GM18858 (cell line): ENCODE measurements around the gene RAB3C.
"Not testable (repeated sequence)": the region's sequence is repeated elsewhere in the genome, so short reads cannot be mapped to it uniquely, and the experiment has no call there.

Source experiments
- ATAC-seq: cut with Tn5 transposase; IDR thresholded peaks from one replicate; pipeline ENCODE4 v1.9.1; 2021; ENCODE audit not compliant: unreplicated experiment

RAB3C gene

DNA sequence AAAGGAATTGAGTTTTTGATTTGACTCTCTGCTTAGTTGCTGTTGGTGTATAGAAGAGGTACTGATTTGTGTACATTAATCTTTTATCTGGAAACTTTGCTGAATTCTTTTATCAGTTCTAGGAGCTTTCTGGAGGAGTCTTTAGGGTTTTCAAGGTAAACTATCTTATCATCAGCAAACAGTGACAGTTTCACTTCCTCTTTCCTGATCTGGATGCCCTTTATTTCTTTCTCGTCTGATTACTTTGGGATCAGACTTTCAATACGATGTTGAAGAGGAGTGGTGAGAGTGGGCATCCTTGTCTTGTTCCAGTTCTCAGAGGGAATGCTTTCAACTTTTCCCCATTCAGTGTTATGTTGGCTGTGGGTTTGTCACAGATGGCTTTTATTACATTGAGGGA lies 17.7 kb downstream of the RAB3C start:
- ATAC-seq = not testable (repeated sequence)

DNA sequence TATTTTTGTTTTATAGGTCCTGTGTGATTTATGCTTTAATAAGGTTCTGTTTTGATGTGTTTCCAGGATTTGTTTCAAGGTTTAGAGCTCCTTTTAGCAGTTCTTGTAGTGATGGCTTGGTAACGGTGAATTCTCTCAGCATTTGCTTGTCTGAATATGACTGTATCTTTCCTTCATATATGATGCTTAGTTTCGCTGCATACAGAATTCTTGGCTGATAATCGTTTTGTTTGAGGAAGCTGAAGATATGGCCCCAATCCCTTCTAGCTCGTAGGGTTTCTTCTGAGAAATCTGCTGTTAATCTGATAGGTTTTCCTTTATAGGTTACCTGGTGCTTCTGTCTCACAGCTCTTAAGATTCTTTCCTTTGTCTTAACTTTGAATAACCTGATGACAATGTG lies 20.0 kb downstream of the RAB3C start:
- ATAC-seq = not testable (repeated sequence)

- ATAC-seq = no peak
Observed at GRCh38 chr5:58606064-58606463, 23.2 kb downstream of the RAB3C start.

- no peak for ATAC-seq
Observed at GRCh38 chr5:58615972-58616371, 33.1 kb downstream of the RAB3C start.

- ATAC-seq = no peak
Observed at GRCh38 chr5:58617241-58617640, 34.4 kb downstream of the RAB3C start.

DNA sequence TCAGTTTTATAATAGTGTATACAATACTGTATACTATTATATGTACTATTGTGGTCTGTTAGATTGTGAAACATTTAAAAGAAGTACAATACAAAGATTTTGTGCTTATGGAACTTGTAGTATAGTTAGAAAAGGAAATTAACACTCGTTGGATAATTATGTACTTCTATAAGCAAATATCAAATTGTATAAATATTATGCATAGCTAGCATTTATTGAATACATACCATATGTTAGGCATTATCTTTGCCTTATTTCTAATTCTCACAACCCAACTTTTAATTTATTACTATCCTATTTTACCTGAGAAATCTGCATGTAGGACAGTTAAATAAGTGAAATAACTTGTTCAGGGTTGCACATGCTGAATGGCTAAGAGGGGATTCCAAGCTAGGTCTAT lies 37.5 kb downstream of the RAB3C start:
- no peak for ATAC-seq

GRCh38 chr5:58622936-58623871 lies 40.3 kb downstream of the RAB3C start:
- no peak for ATAC-seq

DNA sequence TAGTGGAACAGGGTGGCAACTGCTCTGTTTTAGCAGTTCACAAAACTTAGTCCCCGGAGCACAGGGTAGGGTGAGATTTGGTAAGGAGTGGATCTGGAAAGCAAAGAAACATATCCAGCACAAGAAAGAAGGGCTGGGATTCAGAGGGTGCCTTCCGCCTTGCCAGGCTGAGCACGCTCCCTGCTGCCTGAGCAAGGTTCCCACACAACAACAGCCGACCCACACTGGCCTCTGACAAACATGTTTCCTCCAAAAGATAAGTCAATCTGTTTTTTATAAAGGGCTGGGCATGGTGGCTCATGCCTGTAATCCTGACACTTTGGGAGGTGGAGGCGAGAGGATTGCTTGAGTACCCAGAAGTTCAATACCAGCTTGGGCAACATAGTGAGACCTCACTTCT lies 45.8 kb downstream of the RAB3C start:
- no peak for ATAC-seq

GRCh38 chr5:58629271-58630159 lies 46.6 kb downstream of the RAB3C start:
- ATAC-seq = no peak

- ATAC-seq = no peak
Observed at GRCh38 chr5:58631895-58632294, 49.0 kb downstream of the RAB3C start.

DNA sequence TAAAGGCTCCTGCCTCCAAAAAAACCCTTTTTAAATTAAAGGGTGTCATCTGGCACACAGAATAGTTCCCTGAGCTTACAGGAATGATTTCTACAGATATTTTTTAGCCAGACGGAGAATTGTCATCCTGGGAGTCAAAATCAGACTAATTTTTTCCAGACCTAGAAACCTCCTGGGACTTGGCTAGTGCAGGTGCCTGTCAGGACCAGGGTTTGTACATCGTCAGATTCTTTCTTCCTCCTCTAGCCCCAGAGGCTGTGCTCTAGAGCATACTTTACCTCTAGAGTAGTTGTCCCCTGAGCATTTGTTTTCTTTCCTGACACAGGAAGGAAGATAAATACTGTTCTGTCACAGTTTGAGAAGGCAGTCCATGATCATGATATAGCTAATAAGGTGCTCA lies 52.5 kb downstream of the RAB3C start:
- ATAC-seq = no peak

- no peak for ATAC-seq
Observed at GRCh38 chr5:58640011-58640410, 57.1 kb downstream of the RAB3C start.

- no peak for ATAC-seq
Observed at GRCh38 chr5:58641533-58641932, 58.7 kb downstream of the RAB3C start.

DNA sequence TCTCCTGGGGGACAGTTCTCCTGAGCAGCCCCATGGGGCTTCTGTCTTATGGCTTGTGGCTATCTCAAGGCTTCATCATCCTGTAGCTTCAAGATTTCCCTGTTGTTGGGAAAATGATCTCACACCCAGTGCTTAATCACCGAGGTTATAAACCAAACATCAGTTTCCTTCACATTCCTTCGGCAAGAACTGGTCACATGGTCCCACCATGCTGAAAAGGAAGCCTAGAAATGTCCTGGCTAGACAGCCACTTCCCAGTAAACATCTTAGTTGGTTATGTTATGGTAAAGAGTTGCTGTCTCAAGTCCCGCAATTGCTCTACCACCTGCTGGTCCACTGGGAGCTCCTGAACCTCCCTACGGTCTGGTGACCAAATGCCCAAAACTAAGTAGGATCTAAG lies 66.0 kb downstream of the RAB3C start:
- no peak for ATAC-seq

- no peak for ATAC-seq
Observed at GRCh38 chr5:58649716-58650115, 66.8 kb downstream of the RAB3C start.

GRCh38 chr5:58653521-58653920 lies 70.6 kb downstream of the RAB3C start:
- ATAC-seq = no peak

- ATAC-seq = no peak
Observed at GRCh38 chr5:58666141-58666540, 83.3 kb downstream of the RAB3C start.

GRCh38 chr5:58666598-58667581 lies 84.0 kb downstream of the RAB3C start:
- ATAC-seq = no peak

GRCh38 chr5:58670582-58670981 lies 87.7 kb downstream of the RAB3C start:
- no peak for ATAC-seq

DNA sequence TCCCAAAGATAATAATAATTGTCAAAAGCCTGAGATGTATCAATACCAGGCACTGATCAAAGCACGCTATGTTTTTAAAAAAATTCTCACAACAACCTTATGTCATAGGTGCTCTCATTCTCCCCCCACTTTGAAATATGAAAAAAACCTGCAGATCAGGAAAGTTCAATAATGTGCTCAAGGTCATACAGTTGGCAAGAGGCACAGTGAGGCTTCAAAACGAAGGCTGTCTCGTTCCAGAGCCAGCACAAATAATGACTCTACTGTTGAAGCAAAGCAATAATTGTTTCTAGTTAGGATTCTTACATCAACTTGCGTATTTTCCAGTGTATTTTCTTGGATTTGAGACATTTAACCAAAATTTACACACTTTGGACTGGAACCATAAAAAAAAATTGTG lies 88.3 kb downstream of the RAB3C start:
- ATAC-seq = no peak

- ATAC-seq = no peak
Observed at GRCh38 chr5:58672521-58672920, 89.6 kb downstream of the RAB3C start.
